ENCODE results near the gene SSBP4.
A peak's percentile ranks its signal among the peaks of the same experiment; 100 is the strongest.

The SSBP4 gene

GRCh38 chr19:18422530-18423191 lies 3.5 kb downstream of the SSBP4 start:
- no peak for DNase-seq

DNA sequence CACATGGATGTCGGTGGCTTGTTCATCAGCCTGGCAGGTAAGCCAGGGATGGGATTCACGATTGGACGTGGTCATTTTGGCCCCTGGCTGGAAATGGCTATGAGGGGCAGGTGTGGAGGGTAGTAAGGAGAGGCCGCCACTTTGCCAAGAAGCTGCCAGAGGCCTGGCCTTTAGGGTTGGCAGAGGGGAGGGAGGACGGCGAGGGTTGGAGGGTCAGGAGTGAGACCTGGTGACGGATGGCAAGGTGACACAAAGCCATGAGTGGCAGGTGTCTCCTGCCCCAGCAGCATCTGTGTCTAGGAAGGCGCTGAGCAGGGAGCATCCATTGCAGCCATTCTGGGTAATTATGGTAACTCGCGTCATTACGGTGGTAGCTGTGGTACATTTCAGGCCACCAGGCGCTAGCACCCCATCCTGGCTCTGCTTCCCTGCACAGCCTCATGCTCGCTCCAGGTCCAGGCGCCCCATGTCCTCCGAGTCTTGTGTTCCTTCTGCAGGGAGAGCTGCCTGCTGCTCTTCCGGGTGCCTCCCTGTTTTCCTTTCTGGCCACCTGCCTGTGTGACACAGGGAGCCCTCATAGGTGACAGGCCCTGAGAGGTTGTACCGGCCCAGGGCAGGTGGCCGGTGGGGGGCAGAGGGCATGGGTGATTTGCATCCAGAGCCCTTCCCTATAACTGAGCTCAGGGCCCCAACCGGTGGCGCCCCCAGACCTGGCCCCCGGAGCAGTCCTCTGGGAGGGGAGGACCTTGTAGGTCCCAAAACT lies 4.2 kb downstream of the SSBP4 start:
- no peak for DNase-seq

DNA sequence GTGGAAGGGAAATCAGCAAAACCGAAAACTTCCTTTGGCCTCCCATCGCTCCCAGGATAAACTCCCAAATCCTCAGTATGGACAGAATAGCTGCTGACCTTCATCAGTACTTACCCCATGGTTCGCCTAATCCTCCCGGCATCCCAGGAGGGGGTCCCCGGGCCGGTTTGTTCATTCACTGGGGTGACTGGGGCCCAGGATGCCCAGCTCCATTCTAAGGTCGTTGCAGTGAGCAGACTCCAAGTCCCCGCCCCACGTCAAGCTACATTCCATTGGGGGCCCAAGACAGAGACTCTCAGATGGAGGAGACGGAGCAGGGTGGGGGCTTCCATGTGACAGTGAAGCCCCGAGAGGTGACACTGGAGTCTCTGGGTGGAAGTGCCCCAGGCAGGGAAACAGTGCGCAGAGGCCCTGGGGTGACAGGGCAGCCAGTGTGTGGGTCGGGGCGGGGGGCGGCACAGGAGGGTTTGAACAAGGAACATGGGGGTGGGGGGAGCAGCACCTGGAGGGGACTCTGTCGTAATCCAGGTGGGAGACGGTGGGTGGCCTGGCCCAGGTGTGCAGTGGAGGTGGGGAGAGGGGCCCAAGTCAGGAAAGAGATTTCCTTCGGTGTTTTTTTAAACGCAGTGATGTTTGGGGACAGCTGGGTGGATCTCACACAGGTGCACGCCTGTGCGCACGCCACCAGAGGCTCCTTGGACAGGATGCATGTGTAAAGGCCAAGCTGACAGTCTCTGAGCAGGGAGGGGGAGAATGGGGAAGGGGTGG lies 5.1 kb downstream of the SSBP4 start:
- no peak for DNase-seq

DNA sequence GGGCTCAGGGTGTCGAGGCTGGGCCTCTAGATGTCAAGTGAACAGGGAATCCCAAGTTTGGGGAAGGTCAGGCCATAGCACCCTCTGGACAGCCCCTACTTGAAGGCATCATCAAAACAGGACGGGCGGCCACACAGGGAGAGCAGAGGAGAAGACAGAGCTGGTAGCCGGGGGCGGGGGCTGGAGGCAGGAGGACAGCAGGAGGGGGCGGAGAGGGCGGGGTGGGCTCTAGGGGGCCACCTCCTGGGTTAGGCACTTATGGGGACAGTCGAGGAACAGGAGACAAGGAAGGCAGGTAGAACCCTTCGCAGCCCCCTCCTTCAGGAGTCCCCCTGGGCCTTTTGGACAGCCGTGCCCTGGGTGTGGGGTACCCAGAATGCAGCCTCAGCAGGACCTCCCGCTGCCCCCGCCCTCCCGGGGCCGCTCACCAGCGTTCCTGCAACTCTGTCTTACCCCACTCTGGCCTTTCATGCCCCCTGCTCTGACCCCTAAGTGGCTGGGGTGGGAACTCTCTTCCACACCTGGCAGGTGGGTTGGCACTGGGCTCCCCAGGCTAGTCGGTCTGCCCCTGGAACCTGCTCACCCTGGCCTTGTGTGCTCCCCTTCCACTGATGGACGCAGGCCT lies 5.8 kb downstream of the SSBP4 start:
- DNase-seq = no peak

- DNase-seq = no peak
These were observed 6.6 kb downstream of the SSBP4 start for GRCh38 chr19:18425515-18426415.

DNA sequence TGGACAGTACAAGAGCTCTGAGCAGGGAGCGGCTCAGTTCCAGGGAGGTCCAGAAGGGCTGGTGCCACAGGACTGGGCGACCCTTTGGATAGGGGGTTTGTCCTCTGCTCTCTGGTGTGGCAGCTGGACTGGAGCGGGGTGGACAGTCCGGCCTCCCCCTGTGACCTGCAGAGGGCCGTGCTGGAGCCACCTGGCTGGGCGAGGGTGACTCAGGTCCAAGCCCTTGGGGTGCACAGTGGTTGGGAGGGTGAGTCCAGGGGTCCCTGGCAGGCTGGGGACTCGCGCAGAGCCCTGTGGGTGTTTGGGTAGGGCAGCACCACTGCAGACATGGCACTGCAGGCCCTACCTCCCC lies 7.2 kb downstream of the SSBP4 start:
- DNase-seq = no peak

GRCh38 chr19:18427080-18427742 lies 8.0 kb downstream of the SSBP4 start:
- DNase-seq = no peak

DNA sequence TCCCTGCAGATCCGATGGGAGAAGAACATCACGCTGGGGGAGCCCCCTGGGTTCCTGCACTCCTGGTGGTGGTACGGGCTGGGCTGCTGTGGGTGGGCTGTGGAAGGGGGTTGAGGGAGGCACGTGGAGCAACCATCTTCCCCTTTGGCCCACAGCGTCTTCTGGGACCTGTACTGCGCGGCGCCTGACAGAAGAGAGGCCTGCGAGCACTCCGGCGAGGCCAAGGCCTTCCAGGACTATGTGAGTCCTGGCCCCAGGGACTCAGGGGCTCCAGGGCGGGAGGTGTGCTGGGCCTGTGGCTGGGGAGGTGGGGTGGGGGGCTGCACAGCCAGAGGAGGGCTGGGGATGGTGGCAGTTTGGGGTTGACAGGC lies 8.5 kb downstream of the SSBP4 start:
- DNase-seq = no peak

- no peak for DNase-seq
These were observed 9.1 kb downstream of the SSBP4 start for GRCh38 chr19:18428173-18428786.

DNA sequence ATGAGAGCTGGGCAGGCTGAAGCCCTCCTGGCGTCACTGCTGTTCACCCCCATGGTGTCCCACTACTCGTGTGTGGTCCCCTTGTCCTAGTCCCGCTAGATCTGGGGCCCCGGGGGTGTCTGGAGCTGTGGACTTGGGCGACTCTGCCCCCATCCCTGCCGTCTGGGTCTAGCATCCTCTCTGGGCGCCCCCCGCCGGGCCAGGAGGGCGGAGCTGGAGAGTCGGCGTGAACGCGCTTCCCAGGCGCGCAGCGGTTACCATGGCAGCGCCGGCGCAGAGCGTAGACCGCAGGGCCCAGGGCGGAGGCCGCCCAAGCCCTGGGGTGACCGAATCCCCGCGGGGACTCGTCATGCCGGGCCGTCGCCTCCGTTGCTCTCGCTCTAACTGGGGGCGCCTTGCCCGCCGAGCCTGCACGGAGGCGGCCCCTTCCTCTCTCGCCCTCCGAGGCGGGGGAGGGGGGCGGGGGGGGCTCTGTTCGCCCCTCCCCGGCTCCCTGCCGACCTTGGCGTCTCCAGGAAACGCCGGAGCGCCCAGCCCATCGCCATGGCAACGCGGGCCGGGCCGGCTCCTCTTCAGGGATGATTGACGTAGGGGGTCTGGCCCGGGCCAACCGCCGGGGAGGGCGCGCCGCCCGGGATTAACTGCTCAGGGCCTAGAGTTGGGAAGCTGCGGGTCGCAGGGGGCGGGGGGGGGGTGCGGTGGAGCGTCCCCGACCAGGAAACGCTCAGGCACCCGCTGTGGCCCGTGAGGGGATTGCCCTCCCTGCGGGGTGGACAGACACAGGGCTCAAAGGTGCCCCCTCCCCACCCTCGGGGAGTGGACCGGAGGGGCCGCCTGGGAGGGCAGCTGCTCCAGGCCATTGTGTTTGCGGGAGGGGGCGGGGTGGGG lies 9.8 kb downstream of the SSBP4 start:
- peak; percentile 84 for DNase-seq

DNA sequence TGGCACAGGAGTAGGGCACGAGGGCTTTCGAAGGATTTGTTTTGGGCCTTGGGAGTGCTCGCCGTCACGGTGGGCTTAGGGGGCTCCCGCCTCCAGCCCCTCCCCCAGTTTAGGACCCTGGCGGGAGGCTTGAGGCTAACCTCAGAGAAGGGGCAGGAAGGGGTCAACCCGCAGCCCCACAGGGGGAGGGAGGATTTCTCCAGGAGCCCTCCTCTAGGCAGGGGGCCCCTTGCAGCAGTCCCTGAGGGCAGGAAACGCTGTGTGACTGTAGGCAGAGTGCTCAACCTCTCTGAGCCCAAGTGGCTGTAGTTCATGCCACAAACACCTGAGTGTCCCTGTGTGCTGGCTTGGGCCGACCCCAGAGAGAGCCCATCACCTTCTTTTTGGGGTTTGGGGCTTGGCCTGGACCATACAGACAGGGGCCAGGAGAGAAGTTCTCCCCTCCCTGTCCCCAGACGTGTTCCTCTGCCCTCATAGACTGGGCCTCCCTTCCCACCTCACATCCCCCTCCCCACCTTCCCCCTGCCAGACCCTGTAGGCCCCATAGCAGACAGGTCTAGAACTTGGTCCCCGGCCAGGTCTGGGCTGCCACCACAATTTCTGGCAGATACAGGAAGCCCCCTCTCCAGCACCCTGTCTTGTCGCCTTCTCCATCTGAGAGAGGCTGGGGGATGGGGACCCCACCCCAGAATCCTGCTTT lies 10.7 kb downstream of the SSBP4 start:
- no peak for DNase-seq

GRCh38 chr19:18430417-18431144 lies 11.4 kb downstream of the SSBP4 start:
- no peak for DNase-seq

GRCh38 chr19:18431351-18432197 lies 12.4 kb downstream of the SSBP4 start:
- no peak for DNase-seq

DNA sequence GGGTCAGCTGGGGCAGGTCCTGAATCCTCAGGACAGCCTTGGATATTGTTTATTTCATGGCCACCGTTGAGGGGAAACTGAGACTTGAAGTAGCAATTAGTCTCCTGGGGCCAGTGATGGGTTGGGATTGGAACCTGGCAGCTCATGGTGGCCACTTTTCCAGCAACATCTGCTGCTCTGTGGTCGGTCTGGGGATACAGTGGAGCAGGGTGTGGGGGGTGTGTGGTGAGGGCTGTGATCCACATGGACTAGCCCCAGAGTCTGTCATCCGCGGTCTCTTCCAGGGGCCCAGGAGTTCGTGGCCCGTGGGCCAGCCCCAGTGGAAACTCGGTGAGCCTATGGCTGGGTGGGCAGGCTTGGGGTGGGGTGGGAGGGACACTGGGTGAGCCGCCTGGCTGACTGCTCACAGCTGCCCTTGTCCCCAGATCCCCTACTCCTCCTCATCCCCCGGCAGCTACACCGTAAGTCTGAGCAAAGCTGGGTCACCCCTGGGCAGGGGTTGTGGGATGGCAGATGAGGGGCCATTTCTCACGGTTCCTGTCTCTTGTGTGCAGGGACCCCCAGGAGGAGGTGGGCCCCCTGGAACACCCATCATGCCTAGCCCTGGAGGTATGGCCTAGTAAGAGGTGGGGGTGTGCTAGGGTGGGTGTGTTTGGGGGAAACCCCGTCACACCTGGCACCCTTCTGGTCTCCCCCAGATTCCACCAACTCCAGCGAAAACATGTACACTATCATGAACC lies 13.2 kb downstream of the SSBP4 start:
- no peak for DNase-seq

DNA sequence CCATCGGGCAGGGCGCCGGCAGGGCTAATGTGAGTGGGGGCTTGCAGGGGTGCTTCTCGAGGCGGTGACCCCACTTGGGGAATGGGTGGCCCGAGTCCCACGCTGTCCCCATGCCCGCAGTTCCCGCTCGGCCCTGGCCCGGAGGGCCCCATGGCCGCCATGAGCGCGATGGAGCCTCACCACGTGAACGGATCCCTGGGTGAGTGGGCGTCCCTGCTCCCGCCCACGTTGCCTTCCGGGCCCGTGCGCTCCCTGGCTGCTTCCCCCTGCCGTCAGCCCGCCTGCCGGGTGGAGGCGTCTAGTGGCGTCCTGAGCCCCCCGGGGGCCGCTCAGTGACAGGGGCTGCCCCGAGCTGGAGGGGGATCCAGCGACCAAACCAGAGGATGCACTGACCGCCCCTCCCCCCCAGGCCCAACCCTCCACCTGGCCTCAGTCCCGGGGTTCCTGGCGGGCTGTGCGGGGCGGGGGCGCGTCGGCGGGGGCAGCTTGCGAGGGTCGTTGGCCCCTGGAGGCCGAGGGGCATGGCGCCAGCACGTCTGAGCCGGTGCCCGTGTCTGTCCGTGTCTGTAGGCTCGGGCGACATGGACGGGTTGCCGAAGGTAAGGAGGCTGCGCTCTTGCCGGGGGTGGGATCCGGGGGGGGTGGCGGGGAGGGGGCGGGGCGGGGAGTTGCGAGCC lies 14.0 kb downstream of the SSBP4 start:
- no peak for DNase-seq

DNA sequence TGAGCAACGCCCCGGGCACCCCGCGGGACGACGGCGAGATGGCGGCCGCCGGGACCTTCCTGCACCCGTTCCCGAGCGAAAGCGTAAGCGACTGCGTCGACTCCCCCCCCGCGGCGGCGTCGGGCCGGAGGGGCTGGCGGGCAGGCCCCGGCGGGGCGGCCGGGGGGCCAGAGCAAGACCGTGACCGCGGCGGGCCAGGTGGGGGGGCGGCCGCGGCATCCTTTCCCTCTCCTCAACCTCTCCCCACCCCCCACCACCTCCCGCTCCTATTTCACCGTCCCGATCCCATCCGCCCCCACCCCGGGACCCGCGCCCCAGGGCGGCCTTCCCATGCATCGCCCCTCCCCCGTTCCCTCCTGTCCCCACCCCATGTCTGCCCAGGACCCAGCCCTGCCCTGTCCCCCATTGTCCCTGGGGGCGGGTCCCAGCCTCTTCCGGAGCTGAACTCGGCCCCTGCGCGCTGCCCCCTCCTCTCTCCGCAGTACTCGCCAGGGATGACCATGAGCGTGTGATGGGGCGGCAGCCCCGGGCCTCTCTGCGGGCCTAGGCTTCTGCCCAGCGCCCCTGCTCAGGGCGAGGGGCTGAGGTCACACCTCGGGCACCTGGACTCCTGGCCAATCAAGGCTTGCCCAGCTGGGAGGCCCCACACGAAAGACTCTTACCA lies 14.7 kb downstream of the SSBP4 start:
- no peak for DNase-seq
